Esophagus mucosa (tissue), 1 donor: Measurements from ENCODE around the gene DRC1. TPM values are rescaled to one million over a fixed set of nuclear protein-coding genes. Genes with fewer than 3 reads are reported as not detected.

ENCODE experiments used
- ATAC-seq: fragments of 200-7000 bp; cut with Tn5 transposase; one replicate; pipeline ENCODE4 v1.9.1; 2020
- total RNA-seq: library from RNA; stranded (reverse); gene quantifications from one replicate; pipeline ENCODE4 v1.2.4, GENCODE V29; 2023
- donor health status: DM: yes; HTN: yes; CAD: no.

Gene DRC1
- total RNA-seq, 1 donor from 2014 or later = not detected

DNA sequence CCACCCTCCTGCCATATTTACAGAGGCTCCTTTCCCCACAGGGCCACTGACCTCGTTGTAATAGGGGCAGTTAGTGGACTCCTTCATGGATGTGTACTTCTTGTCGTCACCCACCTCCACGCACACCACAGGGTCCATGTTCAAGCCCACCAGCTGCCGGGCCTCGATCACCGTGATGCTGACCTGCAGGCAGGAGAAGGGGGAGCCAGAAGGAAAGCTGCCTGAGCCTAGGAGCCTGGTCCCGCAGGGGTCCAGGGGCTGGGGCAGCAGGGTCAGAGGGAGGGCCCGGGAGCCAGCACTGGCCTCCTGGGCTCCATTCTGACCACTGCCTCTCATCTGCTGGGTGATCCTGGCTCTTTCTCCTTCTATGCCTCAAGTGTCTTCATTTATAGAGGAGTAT lies 93.2 kb downstream of the DRC1 start:
- no peak for ATAC-seq

DNA sequence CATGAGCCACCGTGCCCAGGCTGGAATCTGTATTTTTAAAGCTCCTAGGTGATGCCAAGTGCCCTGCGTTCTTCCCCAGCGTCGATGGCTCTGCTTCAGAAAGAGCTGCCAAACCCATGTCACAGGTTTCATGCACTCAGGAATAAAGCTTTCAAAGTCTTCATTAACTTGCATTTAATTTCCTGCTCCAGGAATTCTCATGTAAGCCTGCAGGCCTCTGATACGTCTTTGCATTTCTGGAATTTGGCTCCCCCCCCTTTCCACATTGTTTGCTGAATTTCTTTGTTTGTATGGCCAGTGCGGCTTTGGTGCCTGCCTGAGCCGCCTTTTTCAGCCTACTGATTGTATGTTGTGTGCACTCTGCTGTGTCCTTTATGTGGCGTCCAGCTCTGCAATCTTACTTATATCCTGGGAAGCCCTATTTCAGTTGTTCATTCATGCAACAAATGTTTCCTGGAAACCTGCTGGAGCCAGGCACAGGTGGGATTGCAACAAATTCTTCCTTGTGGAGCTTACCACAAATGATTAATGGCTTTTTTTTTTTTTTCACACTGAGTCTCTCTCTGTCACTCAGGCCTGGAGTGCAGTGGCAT lies 94.1 kb downstream of the DRC1 start:
- no peak for ATAC-seq

DNA sequence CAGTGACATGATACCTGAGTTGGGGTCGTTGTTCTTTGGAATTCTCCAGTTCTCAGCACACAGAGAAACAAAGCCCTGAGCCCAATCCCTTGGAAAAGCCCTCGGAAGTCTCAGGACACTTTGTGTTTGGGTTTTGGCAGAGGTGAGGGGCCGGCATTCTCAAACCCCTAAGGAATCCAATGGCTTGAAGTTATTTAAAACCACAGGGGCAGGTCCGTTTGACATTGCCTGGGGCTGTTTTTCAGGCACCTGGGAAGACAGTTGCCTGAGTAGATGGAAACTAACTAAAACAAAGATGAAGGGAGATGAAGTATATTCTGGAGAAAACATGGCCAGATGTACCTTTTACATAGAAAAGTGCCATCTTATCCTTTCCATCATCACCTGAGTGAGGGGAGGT lies 98.7 kb downstream of the DRC1 start:
- no peak for ATAC-seq

GRCh38 chr2:26503231-26503880 lies 101.6 kb downstream of the DRC1 start:
- ATAC-seq = peak; percentile 95

GRCh38 chr2:26504002-26504401 lies 102.3 kb downstream of the DRC1 start:
- ATAC-seq = no peak

DNA sequence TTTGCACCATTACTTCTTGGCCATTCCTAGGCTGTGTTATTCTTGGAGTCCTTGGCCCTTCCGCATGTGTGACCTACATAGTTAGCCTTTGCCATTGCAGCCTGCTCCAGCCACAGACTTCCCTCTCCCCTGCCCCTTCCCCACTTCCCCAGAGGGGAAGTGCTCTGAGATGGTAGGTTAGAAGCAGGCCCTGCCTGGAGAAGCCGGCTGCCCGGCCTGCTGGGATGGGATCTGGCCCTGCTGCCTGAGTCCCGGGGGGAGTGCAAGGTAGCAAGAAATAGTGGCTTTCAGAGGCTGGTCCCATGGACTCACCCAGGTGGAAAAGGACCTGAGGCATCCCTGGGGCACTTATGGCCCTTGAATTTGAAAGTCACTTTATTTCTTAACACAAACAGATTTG lies 104.6 kb downstream of the DRC1 start:
- no peak for ATAC-seq

Other genes starting within 250 kb of the DRC1 start
- 0.68 TPM for gene GAREM2, start 228.8 kb upstream of the DRC1 start, total RNA-seq
- gene HADHA, start 157.3 kb upstream of the DRC1 start, total RNA-seq = 109 TPM
- gene HADHB, start 157.0 kb upstream of the DRC1 start, total RNA-seq = 104 TPM
- gene SELENOI, start 55.8 kb upstream of the DRC1 start, total RNA-seq = 32.1 TPM
- 0.04 TPM for gene ADGRF3, start 55.1 kb upstream of the DRC1 start, total RNA-seq
- gene OTOF, start 76.2 kb downstream of the DRC1 start, total RNA-seq = not detected
- gene CIB4, start 239.4 kb downstream of the DRC1 start, total RNA-seq = not detected